MCF 10A (cell line): ENCODE results near the gene KIF1B. TPM values are rescaled to one million over a fixed set of nuclear protein-coding genes. Genes with fewer than 3 reads are reported as not detected.

ENCODE experiments used
- BruUV-seq: library from RNA; stranded (reverse); fragments of 400-500 nt; replicated peaks from 2 replicates; lab custom pipeline; 2021; lab: Mats Ljungman, UMichigan
- CTCF ChIA-PET: fragments of 300-600 bp; sonication (Branson Sonifier 250); formaldehyde crosslinking; extraction: SDS; loops from one replicate; lab custom pipeline; 2021; ENCODE audit warnings: antibody characterized with exemption, inconsistent platforms; lab: Yijun Ruan, JAX
- POLR2A ChIA-PET: fragments of 300-600, 350-650 bp; sonication (Branson Sonifier 250); formaldehyde crosslinking; extraction: SDS; loops from one replicate; lab custom pipeline; 2020; ENCODE audit warnings: antibody characterized with exemption, inconsistent platforms; lab: Yijun Ruan, JAX
- DNase-seq: peaks from one replicate; pipeline ENCODE4 v3.0.0-alpha.2; 2018; ENCODE audit not compliant: unreplicated experiment
- H3K27ac Mint-ChIP-seq: one replicate; pipeline ENCODE4 v1.8.0; 2022; ENCODE audit warnings: mild to moderate bottlenecking, low read depth, mixed read lengths; ENCODE audit not compliant: unreplicated experiment
- H3K27me3 Mint-ChIP-seq: one replicate; pipeline ENCODE4 v1.8.0; 2022; ENCODE audit warnings: mixed read lengths; ENCODE audit not compliant: insufficient read depth, unreplicated experiment
- H3K36me3 Mint-ChIP-seq: one replicate; pipeline ENCODE4 v1.8.0; 2022; ENCODE audit warnings: mild to moderate bottlenecking, moderate library complexity, mixed read lengths; ENCODE audit not compliant: insufficient read depth, unreplicated experiment
- H3K4me1 Mint-ChIP-seq: one replicate; pipeline ENCODE4 v1.8.0; 2022; ENCODE audit warnings: mixed read lengths; ENCODE audit not compliant: insufficient read depth, unreplicated experiment
- H3K4me3 Mint-ChIP-seq: one replicate; pipeline ENCODE4 v1.8.0; 2022; ENCODE audit warnings: mild to moderate bottlenecking, moderate library complexity, mixed read lengths; ENCODE audit not compliant: unreplicated experiment
- H3K9me3 Mint-ChIP-seq: one replicate; pipeline ENCODE4 v1.8.0; 2022; ENCODE audit warnings: mixed read lengths; ENCODE audit not compliant: unreplicated experiment
- intact Hi-C: fragments of 100-400 bp; cut with micrococcal nuclease; formaldehyde crosslinking; loops from 2 replicates; pipeline ENCODE4 v1.14.1; 2022
- total RNA-seq: library from RNA; stranded (reverse); gene quantifications from 2 replicates; pipeline ENCODE4 v1.2.3, GENCODE V29; 2022
- TF ChIP-seq, protein P1 (sequence below): fragments of 200-600 bp; IDR thresholded peaks from one replicate; pipeline ENCODE4 v1.8.0; 2022; ENCODE audit warnings: antibody characterized with exemption, mild to moderate bottlenecking; ENCODE audit not compliant: unreplicated experiment

KIF1B gene
- total RNA-seq, 1 experiment from 2014 or later: 35.9 TPM

DNA sequence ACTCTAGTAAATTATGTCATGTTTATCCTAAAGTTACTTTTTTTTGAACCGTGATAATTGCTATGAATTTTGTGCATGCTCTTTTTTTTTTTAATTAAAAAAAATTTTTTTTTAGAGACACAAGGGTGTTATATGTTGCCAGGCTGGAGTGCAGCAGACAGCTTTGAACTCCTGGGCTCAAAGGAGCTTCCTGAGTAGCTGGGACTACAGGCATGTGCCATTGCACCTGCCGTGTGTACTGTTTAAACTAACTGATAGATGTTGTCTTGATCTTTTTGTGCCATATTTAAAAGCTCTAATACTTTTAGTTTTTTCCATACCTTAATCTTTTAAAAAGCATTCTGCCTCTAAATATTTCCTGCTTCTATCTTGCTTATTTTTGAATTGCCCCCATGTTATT is 60.7 kb downstream of the KIF1B start:
- BruUV-seq: no TSS peak
- DNase-seq: no peak
- CTCF ChIA-PET: interaction anchor here (0.7 kb wide), 1 partner anchor 106 kb away, joined by 4 read pairs; no protein-coding TSS in a partner anchor
- Mint-ChIP-seq H3K27ac (peak overlapping the region; percentile 38), H3K4me3 (no peak overlapping the region), H3K9me3 (no peaks in the 10 kb centered on the region), H3K4me1 (no peaks in the 10 kb centered on the region), H3K36me3 (peaks cover 65% of the 10 kb centered on the region), H3K27me3 (no peaks in the 10 kb centered on the region)
- intact Hi-C loops: no loop called here
- TF ChIP-seq, protein P1, sequence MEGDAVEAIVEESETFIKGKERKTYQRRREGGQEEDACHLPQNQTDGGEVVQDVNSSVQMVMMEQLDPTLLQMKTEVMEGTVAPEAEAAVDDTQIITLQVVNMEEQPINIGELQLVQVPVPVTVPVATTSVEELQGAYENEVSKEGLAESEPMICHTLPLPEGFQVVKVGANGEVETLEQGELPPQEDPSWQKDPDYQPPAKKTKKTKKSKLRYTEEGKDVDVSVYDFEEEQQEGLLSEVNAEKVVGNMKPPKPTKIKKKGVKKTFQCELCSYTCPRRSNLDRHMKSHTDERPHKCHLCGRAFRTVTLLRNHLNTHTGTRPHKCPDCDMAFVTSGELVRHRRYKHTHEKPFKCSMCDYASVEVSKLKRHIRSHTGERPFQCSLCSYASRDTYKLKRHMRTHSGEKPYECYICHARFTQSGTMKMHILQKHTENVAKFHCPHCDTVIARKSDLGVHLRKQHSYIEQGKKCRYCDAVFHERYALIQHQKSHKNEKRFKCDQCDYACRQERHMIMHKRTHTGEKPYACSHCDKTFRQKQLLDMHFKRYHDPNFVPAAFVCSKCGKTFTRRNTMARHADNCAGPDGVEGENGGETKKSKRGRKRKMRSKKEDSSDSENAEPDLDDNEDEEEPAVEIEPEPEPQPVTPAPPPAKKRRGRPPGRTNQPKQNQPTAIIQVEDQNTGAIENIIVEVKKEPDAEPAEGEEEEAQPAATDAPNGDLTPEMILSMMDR: no peak
- POLR2A ChIA-PET: interaction anchor here (0.6 to 1.0 kb wide), 2 partner anchors 12 to 61 kb away, joined by 3 read pairs; partner anchors contain the start of gene KIF1B

- ChIA-PET POLR2A (no interaction called here), CTCF (no interaction called here)
- no peaks in the 10 kb centered on the region for H3K9me3 Mint-ChIP-seq
- no TSS peak for BruUV-seq
- no peaks in the 10 kb centered on the region for H3K27me3 Mint-ChIP-seq
- no peak overlapping the region for H3K4me3 Mint-ChIP-seq
- intact Hi-C loops: no loop called here
- TF ChIP-seq, protein P1: no peak
- H3K27ac Mint-ChIP-seq: peak overlapping the region; percentile 38
- peaks cover 66% of the 10 kb centered on the region for H3K36me3 Mint-ChIP-seq
- no peaks in the 10 kb centered on the region for H3K4me1 Mint-ChIP-seq
- no peak for DNase-seq
These were observed 61.5 kb downstream of the KIF1B start for GRCh38 chr1:10271869-10272268.

- ChIA-PET CTCF (no interaction called here), POLR2A (interaction anchor here (1.6 kb wide), 1 partner anchor 62 kb away, joined by 4 read pairs; the partner anchor contains the start of gene KIF1B)
- H3K27me3 Mint-ChIP-seq: no peaks in the 10 kb centered on the region
- no peak for DNase-seq
- peaks cover 66% of the 10 kb centered on the region for H3K36me3 Mint-ChIP-seq
- no peaks in the 10 kb centered on the region for H3K9me3 Mint-ChIP-seq
- no TSS peak for BruUV-seq
- TF ChIP-seq, protein P1: no peak
- H3K4me3 Mint-ChIP-seq: no peak overlapping the region
- no peak overlapping the region for H3K27ac Mint-ChIP-seq
- intact Hi-C loops: no loop called here
- H3K4me1 Mint-ChIP-seq: no peaks in the 10 kb centered on the region
These were observed 61.9 kb downstream of the KIF1B start for GRCh38 chr1:10272274-10272673.

DNA sequence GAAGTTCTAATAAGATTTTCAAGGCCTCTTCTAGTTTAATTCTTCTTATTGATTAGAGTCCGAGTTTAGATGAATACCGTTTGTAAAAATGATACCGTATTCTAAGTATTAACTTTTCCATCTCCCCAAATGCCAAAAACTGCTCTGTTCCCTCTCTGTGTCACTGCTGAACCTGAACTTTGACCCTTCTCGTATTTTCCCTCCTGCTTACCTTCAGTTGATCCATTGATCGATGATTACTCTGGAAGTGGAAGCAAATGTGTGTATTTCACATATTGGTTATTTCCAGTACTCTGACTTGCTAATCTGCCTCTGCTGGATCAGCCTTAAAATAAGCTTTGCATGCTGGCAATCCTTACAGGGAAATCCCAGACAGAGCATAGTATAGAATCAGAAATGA is 68.5 kb downstream of the KIF1B start:
- intact Hi-C loops: no loop called here
- H3K27me3 Mint-ChIP-seq: no peaks in the 10 kb centered on the region
- no peaks in the 10 kb centered on the region for H3K9me3 Mint-ChIP-seq
- H3K4me3 Mint-ChIP-seq: no peak overlapping the region
- TF ChIP-seq, protein P1: no peak
- peaks cover 5% of the 10 kb centered on the region for H3K4me1 Mint-ChIP-seq
- H3K27ac Mint-ChIP-seq: no peak overlapping the region
- CTCF ChIA-PET: no interaction called here
- peaks cover 80% of the 10 kb centered on the region for H3K36me3 Mint-ChIP-seq
- POLR2A ChIA-PET: interaction anchor here (1.0 kb wide), 1 partner anchor 13 kb away, joined by 4 read pairs; no protein-coding TSS in a partner anchor
- no peak for DNase-seq
- no TSS peak for BruUV-seq
